GM12878 (cell line): ENCODE measurements around the gene DDX42. TPM values are rescaled to one million over a fixed set of nuclear protein-coding genes. Genes with fewer than 3 reads are reported as not detected.
"Not testable (repeated sequence)": the region's sequence is repeated elsewhere in the genome, so short reads cannot be mapped to it uniquely, and the experiment has no call there.

Experiments
- ATAC-seq: fragments of 200-7000 bp; cut with Tn5 transposase; 3 replicates; pipeline ENCODE4 v1.9.1; 2020; ENCODE audit warnings: mild to moderate bottlenecking, moderate library complexity
- BruUV-seq: library from RNA; stranded (reverse); fragments of 400-500 nt; replicated peaks from 2 replicates; lab custom pipeline; 2021; lab: Mats Ljungman, UMichigan
- CTCF ChIA-PET: fragments of 300-600 bp; sonication (Branson Sonifier 250); formaldehyde crosslinking; extraction: SDS; loops from one replicate; lab custom pipeline; 2021; ENCODE audit warnings: inconsistent platforms; lab: Yijun Ruan, JAX
- POLR2A ChIA-PET: fragments of 350-600 bp; formaldehyde crosslinking; extraction: SDS; loops from one replicate; lab custom pipeline; 2021; ENCODE audit warnings: inconsistent platforms; lab: Charles Lee
- RAD21 ChIA-PET: fragments of 300-600 bp; sonication (Branson Sonifier 250); formaldehyde crosslinking; loops from one replicate; lab custom pipeline; 2023; ENCODE audit warnings: antibody characterized with exemption; ENCODE audit not compliant: unreplicated experiment; lab: Charles Lee
- SMC1A ChIA-PET: fragments of 300-600 bp; sonication (Branson Sonifier 250); formaldehyde crosslinking; loops from one replicate; lab custom pipeline; 2023; ENCODE audit not compliant: unreplicated experiment, uncharacterized antibody; lab: Charles Lee
- DNase-seq: peaks from one replicate; pipeline ENCODE4 v3.0.0-alpha.2; 2011; ENCODE audit warnings: low read depth, low spot score
- FAIRE-seq: peaks from 3 replicates; lab custom pipeline; 2011; peaks lifted over from hg19 to GRCh38; lab: Jason Lieb, UNC
- H2AFZ ChIP-seq: 2 replicates; pipeline ENCODE4 v1.6.0; 2011; ENCODE audit warnings: low read depth, low read length, control low read depth; ENCODE audit not compliant: control insufficient read depth
- H3K27ac ChIP-seq: 2 replicates; pipeline ENCODE4 v1.5.1; 2011; ENCODE audit warnings: control low read depth; ENCODE audit not compliant: control insufficient read depth, insufficient read depth
- H3K27me3 ChIP-seq, 2 experiments: replicated peaks in 1 of 2; 2 replicates each; pipeline versions ENCODE4 v1.6.0 to v1.6.1; 2011; ENCODE audit warnings: low read length in 1 of 2; ENCODE audit not compliant: control insufficient read depth in 2 of 2, insufficient read depth in 2 of 2
- H3K36me3 ChIP-seq, 2 experiments: 2 replicates each; pipeline ENCODE4 v1.5.1; 2011; ENCODE audit warnings: low read length in 1 of 2; ENCODE audit not compliant: control insufficient read depth in 2 of 2, insufficient read depth in 2 of 2
- H3K4me1 ChIP-seq: 2 replicates; pipeline ENCODE4 v1.6.1; 2011; ENCODE audit warnings: mild to moderate bottlenecking, low read length, moderate library complexity, mixed read lengths; ENCODE audit not compliant: control insufficient read depth, insufficient read depth
- H3K4me2 ChIP-seq: 2 replicates; pipeline ENCODE4 v1.6.0; 2011; ENCODE audit warnings: control low read depth; ENCODE audit not compliant: control insufficient read depth, insufficient read depth
- H3K4me3 ChIP-seq: fragments of 200-600 bp; sonication (generic); 2 replicates; pipeline ENCODE4 v1.5.1; 2016
- H3K79me2 ChIP-seq: 2 replicates; pipeline ENCODE4 v1.6.0; 2011; ENCODE audit warnings: low read length; ENCODE audit not compliant: control insufficient read depth, insufficient read depth
- H3K9ac ChIP-seq: 2 replicates; pipeline ENCODE4 v1.8.0; 2011; ENCODE audit warnings: low read length, control low read depth, mixed read lengths; ENCODE audit not compliant: control insufficient read depth, insufficient read depth
- H3K9me3 ChIP-seq: replicated peaks from 3 replicates; pipeline ENCODE4 v1.5.1; 2011; ENCODE audit warnings: mild to moderate bottlenecking, low read length; ENCODE audit not compliant: control insufficient read depth, insufficient read depth
- H4K20me1 ChIP-seq: 2 replicates; pipeline ENCODE4 v1.6.0; 2011; ENCODE audit not compliant: control insufficient read depth, insufficient read depth
- ELK1 ChIP-seq: IDR thresholded peaks from 2 replicates; pipeline ENCODE4 v1.6.1; 2012; ENCODE audit warnings: low read depth, low read length, improper control_type of control experiment
- RAD51 ChIP-seq: fragments of 450-650 bp; IDR thresholded peaks from 2 replicates; pipeline ENCODE4 v1.6.1; 2016; ENCODE audit warnings: moderate library complexity, mild to moderate bottlenecking, inconsistent platforms
- RELA ChIP-seq: fragments of 450-650 bp; IDR thresholded peaks from 2 replicates; pipeline ENCODE4 v1.8.0; 2014; ENCODE audit warnings: borderline replicate concordance; ENCODE audit not compliant: partially characterized antibody
- WGBS: methylation state at CpG from one replicate; pipeline ENCODE4 v1.1.6; 2016; ENCODE audit warnings: low lambda C conversion rate; ENCODE audit not compliant: insufficient replicate concordance, insufficient coverage; ENCODE audit errors: missing lambda C conversion rate; 5-methylcytosine and 5-hydroxymethylcytosine counted together
- in situ Hi-C: fragments of 300-500 bp; cut with MboI; formaldehyde crosslinking; loops from 9 replicates; pipeline ENCODE4 v1.14.3; 2018; ENCODE audit warnings: mixed read lengths
- intact Hi-C: fragments of 100-400 bp; cut with micrococcal nuclease; formaldehyde crosslinking; loops from one replicate; pipeline ENCODE4 v1.14.2; 2022; ENCODE audit not compliant: unreplicated experiment
- polyA plus RNA-seq, 11 experiments: library from polyadenylated mRNA; depleted of rRNA in 4 of 11; unstranded in 6 of 11; stranded (reverse) in 5 of 11; fragments of >200 nt; fragmentation: Nextera tagmentation in 4 of 11; fragmentation: Illumina TruSeq in 1 of 11; extraction: Ambion mirVana in 4 of 11; extraction: Trizol in 1 of 11; gene quantifications; 1 replicate in 1 of 11; 2 replicates in 10 of 11; pipeline versions ENCODE4 v1.2.1 to v1.2.3, GENCODE V29; 2011 to 2016; ENCODE audit warnings: inconsistent platforms in 2 of 11, missing spikeins in 2 of 11, low read depth in 1 of 11
- total RNA-seq, 4 experiments: library from RNA; depleted of rRNA in 3 of 4; stranded (reverse); fragments of >200 nt in 3 of 4; fragmentation: Illumina TruSeq in 1 of 4; extraction: Trizol in 1 of 4; gene quantifications; 2 replicates each; pipeline versions ENCODE4 v1.2.1 to v1.2.3, GENCODE V29; 2013 to 2021
- TF ChIP-seq, protein P1 (sequence below): IDR thresholded peaks from 2 replicates; pipeline ENCODE4 v1.6.1; 2012; ENCODE audit warnings: improper control_type of control experiment, low read depth, low read length; ENCODE audit not compliant: insufficient replicate concordance
- TF ChIP-seq, protein P2 (sequence below): fragments of 450-650 bp; IDR thresholded peaks from 2 replicates; pipeline ENCODE4 v1.6.1; 2018; ENCODE audit warnings: mild to moderate bottlenecking, low read depth, moderate library complexity; ENCODE audit not compliant: partially characterized antibody

DDX42 gene
- total and polyA plus RNA-seq, 10 of the 15 experiments (the other 5 are each of a cell fraction or from before 2014, with no cell fraction given): 14.6 to 147 (median 65.3) TPM

DNA sequence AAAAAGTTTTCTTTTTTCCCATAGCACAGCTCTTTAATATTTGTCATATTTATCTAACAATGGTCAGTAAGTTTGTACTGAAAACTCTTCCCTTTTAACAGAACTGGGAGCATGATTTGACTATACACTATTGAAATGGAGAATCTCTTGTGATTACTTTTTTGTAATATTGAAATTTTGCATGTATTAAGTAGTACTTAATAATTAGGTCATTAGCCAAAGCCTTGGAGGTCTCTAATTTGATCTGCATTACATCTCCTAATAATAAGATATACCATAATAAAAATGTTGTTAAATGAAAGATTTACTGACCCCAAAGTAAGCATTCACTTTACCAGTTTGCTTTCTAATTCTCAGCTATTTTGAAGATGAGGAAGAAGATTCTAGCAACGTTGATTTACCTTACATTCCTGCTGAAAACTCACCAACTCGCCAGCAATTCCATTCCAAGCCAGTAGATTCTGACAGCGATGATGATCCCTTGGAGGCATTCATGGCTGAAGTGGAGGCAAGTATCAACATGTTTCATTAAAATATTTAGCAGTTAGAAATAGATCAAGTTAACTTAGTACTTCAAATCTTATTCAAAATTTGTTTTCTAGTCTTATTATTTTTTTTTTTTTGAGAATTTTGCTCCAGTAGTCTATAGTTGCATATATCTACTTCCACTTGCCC, 18.2 kb downstream of the DDX42 start (continued):
- TF ChIP-seq ELK1: no peak
- TF ChIP-seq, protein P1, sequence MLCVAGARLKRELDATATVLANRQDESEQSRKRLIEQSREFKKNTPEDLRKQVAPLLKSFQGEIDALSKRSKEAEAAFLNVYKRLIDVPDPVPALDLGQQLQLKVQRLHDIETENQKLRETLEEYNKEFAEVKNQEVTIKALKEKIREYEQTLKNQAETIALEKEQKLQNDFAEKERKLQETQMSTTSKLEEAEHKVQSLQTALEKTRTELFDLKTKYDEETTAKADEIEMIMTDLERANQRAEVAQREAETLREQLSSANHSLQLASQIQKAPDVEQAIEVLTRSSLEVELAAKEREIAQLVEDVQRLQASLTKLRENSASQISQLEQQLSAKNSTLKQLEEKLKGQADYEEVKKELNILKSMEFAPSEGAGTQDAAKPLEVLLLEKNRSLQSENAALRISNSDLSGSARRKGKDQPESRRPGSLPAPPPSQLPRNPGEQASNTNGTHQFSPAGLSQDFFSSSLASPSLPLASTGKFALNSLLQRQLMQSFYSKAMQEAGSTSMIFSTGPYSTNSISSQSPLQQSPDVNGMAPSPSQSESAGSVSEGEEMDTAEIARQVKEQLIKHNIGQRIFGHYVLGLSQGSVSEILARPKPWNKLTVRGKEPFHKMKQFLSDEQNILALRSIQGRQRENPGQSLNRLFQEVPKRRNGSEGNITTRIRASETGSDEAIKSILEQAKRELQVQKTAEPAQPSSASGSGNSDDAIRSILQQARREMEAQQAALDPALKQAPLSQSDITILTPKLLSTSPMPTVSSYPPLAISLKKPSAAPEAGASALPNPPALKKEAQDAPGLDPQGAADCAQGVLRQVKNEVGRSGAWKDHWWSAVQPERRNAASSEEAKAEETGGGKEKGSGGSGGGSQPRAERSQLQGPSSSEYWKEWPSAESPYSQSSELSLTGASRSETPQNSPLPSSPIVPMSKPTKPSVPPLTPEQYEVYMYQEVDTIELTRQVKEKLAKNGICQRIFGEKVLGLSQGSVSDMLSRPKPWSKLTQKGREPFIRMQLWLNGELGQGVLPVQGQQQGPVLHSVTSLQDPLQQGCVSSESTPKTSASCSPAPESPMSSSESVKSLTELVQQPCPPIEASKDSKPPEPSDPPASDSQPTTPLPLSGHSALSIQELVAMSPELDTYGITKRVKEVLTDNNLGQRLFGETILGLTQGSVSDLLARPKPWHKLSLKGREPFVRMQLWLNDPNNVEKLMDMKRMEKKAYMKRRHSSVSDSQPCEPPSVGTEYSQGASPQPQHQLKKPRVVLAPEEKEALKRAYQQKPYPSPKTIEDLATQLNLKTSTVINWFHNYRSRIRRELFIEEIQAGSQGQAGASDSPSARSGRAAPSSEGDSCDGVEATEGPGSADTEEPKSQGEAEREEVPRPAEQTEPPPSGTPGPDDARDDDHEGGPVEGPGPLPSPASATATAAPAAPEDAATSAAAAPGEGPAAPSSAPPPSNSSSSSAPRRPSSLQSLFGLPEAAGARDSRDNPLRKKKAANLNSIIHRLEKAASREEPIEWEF: no peak
- TF ChIP-seq RELA: no peak
- TF ChIP-seq, protein P2, sequence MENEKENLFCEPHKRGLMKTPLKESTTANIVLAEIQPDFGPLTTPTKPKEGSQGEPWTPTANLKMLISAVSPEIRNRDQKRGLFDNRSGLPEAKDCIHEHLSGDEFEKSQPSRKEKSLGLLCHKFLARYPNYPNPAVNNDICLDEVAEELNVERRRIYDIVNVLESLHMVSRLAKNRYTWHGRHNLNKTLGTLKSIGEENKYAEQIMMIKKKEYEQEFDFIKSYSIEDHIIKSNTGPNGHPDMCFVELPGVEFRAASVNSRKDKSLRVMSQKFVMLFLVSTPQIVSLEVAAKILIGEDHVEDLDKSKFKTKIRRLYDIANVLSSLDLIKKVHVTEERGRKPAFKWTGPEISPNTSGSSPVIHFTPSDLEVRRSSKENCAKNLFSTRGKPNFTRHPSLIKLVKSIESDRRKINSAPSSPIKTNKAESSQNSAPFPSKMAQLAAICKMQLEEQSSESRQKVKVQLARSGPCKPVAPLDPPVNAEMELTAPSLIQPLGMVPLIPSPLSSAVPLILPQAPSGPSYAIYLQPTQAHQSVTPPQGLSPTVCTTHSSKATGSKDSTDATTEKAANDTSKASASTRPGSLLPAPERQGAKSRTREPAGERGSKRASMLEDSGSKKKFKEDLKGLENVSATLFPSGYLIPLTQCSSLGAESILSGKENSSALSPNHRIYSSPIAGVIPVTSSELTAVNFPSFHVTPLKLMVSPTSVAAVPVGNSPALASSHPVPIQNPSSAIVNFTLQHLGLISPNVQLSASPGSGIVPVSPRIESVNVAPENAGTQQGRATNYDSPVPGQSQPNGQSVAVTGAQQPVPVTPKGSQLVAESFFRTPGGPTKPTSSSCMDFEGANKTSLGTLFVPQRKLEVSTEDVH: no peak
- TF ChIP-seq RAD51: no peak

GRCh38 chr17:63796375-63796774, 22.4 kb downstream of the DDX42 start:
- H3K4me2 ChIP-seq, H3K27me3 ChIP-seq, H3K4me3 ChIP-seq, H4K20me1 ChIP-seq, H3K27ac ChIP-seq, H3K4me1 ChIP-seq, intact Hi-C loops, H3K9me3 ChIP-seq, SMC1A ChIA-PET, H3K9ac ChIP-seq, H3K79me2 ChIP-seq, DNase-seq, RAD21 ChIA-PET, FAIRE-seq, ATAC-seq, BruUV-seq, H2AFZ ChIP-seq, in situ Hi-C loops: not testable (repeated sequence)
- ChIA-PET POLR2A (interaction anchor here (1.2 kb wide), 1 partner anchor 10 kb away, joined by 3 read pairs; no protein-coding TSS in a partner anchor), CTCF (interaction anchor here (1.1 kb wide), 2 partner anchors 31 to 390 kb away, joined by 3 read pairs; partner anchors contain the start of gene PSMC5)
- WGBS: 90% methylated on average over 10 of the region's 10 CpGs
- H3K36me3 ChIP-seq: peaks cover 11 to 53% of the 10 kb centered on the region in 2 experiments
